Adrenal gland (tissue), 12 donors: Measurements from ENCODE around the gene SYCN. TPM values are rescaled to one million over a fixed set of nuclear protein-coding genes. Genes with fewer than 3 reads are reported as not detected.

ENCODE experiments used
- DNase-seq, 7 donors: peaks; one replicate each; pipeline ENCODE4 v3.0.0-alpha.2; 2019 to 2020
- H3K27ac ChIP-seq, 5 donors: fragments of 200-600 bp; sonication (generic) in 4 of 5; 1 replicate in 3 of 5; 2 replicates in 2 of 5; pipeline versions ENCODE4 v1.5.1 to v1.8.0; 2016 to 2020; ENCODE audit warnings: mild to moderate bottlenecking in 1 of 5
- H3K27me3 ChIP-seq: fragments of 200-600 bp; 2 replicates; pipeline ENCODE4 v1.8.0; 2021
- H3K36me3 ChIP-seq, 2 donors: fragments of 200-600 bp; replicated peaks in 1 of 2; 1 replicate in 1 of 2; 2 replicates in 1 of 2; pipeline versions ENCODE4 v1.5.1 to v1.8.0; 2018 to 2022
- H3K4me1 ChIP-seq, 2 donors: fragments of 200-600 bp; replicated peaks in 1 of 2; 1 replicate in 1 of 2; 2 replicates in 1 of 2; pipeline versions ENCODE4 v1.5.1 to v1.8.0; 2018 to 2021
- H3K4me3 ChIP-seq, 4 donors: fragments of 200-600 bp; sonication (generic) in 3 of 4; one replicate each; pipeline ENCODE4 v1.5.1; 2016 to 2018
- H3K9me3 ChIP-seq, 3 donors: fragments of 200-600 bp; sonication (generic) in 1 of 3; replicated peaks in 1 of 3; 1 replicate in 2 of 3; 2 replicates in 1 of 3; pipeline versions ENCODE4 v1.5.1 to v1.8.0; 2016 to 2021
- POLR2A ChIP-seq, 2 donors: fragments of 450-650 bp; IDR thresholded peaks; one replicate each; pipeline ENCODE4 v1.6.1; 2017; ENCODE audit warnings: antibody characterized with exemption in 2 of 2, mild to moderate bottlenecking in 2 of 2, moderate library complexity in 1 of 2
- WGBS, 4 donors: extraction: QIAGEN DNeasy Blood & Tissue Kit in 2 of 4; methylation state at CpG; one replicate each; pipeline versions ENCODE4 v1.1.5 to v1.1.7; 2013 to 2017; 5-methylcytosine and 5-hydroxymethylcytosine counted together
- intact Hi-C, 2 donors: fragments of 100-400 bp; cut with DNase I; formaldehyde crosslinking; loops; one replicate each; pipeline versions ENCODE4 v1.14.1 to v1.15.0; 2022 to 2023
- polyA plus RNA-seq, 3 donors: library from polyadenylated mRNA; stranded (reverse); fragments of 200-250 nt in 2 of 3; fragments of 350-450 nt in 1 of 3; fragmentation: Illumina TruSeq in 1 of 3; extraction: RNeasy Lipid Tissue Mini Kit (QIAGEN cat#74804) in 1 of 3; gene quantifications; one replicate each; pipeline ENCODE4 v1.2.3, GENCODE V29; 2013 to 2014
- total RNA-seq, 9 donors: library from RNA; depleted of rRNA in 4 of 9; stranded (reverse); fragments of >200 nt in 4 of 9; fragments of 120-200 nt in 1 of 9; fragmentation: NEBNext Ultra II Directional in 1 of 9; extraction: Animal tissue kit (Norgen Biotek cat#: 25700) in 1 of 9; gene quantifications; one replicate each; pipeline versions ENCODE4 v1.1.0 to v1.2.4, GENCODE V29; 2013 to 2023
- TF ChIP-seq, protein P1 (sequence below), 6 experiments: fragments of 450-650 bp in 4 of 6; fragments of 200-600 bp in 2 of 6; sonication (generic) in 1 of 6; IDR thresholded peaks; 1 replicate in 5 of 6; 2 replicates in 1 of 6; pipeline versions ENCODE4 v1.5.1 to v1.8.0; 2016 to 2021; ENCODE audit warnings: antibody characterized with exemption in 6 of 6, mild to moderate bottlenecking in 2 of 6, moderate library complexity in 1 of 6
- donor health status: healthy with polysubstance abuse.
- donor health status: Bipolar disorder and iron deficiency.
- donor health status: DM: yes; HTN: yes; CAD: no.
- donor health status: DM: no; HTN: no; CAD: no.
- donor health status: DM: no; HTN: no; CAD: no.
- donor health status: DM: yes; HTN: yes; CAD: no.

The SYCN gene
- total and polyA plus RNA-seq, 12 donors, result 0.43 to 0.76 (median 0.67) TPM; not detected in 9

DNA sequence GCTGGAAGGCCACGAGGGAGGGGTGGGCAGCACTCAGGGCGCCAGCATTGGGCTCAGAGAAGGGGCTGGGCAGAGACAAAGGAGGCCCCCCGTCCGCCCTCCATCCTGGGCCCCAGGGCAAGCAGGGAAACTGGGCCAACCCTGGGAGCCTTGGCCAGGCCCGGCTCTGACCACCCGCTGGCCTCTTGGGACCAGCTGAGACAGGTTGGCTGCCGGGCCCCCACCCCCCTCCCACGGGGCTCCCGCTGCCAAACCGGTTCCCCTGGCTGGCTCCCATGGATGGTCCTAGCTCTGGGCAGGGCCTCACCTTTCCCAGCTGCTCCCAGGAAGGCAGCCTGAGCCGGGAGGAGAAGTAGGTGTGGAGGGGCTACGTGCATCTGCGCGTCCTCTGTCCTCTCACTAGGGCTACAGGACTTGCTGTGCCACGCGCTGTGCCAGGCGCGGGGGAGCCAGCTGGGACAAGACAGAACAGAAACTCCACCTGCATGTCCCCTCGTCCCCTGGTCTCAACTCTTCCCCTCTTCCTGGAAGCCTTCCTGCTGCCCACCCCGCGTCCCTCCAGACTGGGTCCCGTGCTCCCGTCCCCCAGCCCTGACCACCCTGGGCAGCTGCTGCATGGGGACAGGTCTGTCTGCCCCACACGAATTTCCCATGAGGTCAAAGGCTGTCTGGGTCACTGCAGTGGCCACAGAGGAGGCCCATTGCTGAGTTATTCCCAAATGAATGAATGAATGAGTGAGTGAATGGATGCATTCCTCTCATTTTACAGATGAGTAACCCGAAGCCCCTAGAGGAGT is 36.4 kb downstream of the SYCN start:
- Histone ChIP-seq H3K4me1 (peaks cover 15 to 17% of the 10 kb centered on the region in 2 donors), H3K27me3 (no peaks in the 10 kb centered on the region), H3K9me3 (no peaks in the 10 kb centered on the region), H3K27ac (peak overlapping the region in 1 of 5 donors; percentile 37), H3K36me3 (peaks cover 0 to 1% of the 10 kb centered on the region in 2 donors), H3K4me3 (no peak overlapping the region)
- no peak for DNase-seq
- 70 to 83% (median 77%) methylated on average over 18 to 25 of the region's 25 CpGs for WGBS, 4 donors
- TF ChIP-seq, protein P1, sequence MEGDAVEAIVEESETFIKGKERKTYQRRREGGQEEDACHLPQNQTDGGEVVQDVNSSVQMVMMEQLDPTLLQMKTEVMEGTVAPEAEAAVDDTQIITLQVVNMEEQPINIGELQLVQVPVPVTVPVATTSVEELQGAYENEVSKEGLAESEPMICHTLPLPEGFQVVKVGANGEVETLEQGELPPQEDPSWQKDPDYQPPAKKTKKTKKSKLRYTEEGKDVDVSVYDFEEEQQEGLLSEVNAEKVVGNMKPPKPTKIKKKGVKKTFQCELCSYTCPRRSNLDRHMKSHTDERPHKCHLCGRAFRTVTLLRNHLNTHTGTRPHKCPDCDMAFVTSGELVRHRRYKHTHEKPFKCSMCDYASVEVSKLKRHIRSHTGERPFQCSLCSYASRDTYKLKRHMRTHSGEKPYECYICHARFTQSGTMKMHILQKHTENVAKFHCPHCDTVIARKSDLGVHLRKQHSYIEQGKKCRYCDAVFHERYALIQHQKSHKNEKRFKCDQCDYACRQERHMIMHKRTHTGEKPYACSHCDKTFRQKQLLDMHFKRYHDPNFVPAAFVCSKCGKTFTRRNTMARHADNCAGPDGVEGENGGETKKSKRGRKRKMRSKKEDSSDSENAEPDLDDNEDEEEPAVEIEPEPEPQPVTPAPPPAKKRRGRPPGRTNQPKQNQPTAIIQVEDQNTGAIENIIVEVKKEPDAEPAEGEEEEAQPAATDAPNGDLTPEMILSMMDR (IDR thresholded peaks at IDR 0.05), result no peak
- no peak for TF ChIP-seq POLR2A (IDR thresholded peaks at IDR 0.05)
- intact Hi-C loops, result no loop called here

- H3K9me3 ChIP-seq, result no peaks in the 10 kb centered on the region
- no peaks in the 10 kb centered on the region for H3K36me3 ChIP-seq
- intact Hi-C loops, result no loop called here
- H3K4me3 ChIP-seq, result peak overlapping the region in 1 of 4 donors; percentile 8
- 17 to 46% (median 28%) methylated on average over 10 to 24 of the region's 24 CpGs for WGBS, 4 donors
- TF ChIP-seq POLR2A (IDR thresholded peaks at IDR 0.05), result no peak
- TF ChIP-seq, protein P1 (IDR thresholded peaks at IDR 0.05), result no peak
- no peaks in the 10 kb centered on the region for H3K27me3 ChIP-seq
- H3K27ac ChIP-seq, result peak overlapping the region in 2 of 5 donors; percentile 7 to 37
- peaks cover 15 to 17% of the 10 kb centered on the region in 2 donors for H3K4me1 ChIP-seq
- DNase-seq, result peak; percentile 90 to 95 (median 93)
Measured at GRCh38 chr19:39166571-39167391, 37.3 kb downstream of the SYCN start.

- no peaks in the 10 kb centered on the region for H3K36me3 ChIP-seq
- TF ChIP-seq, protein P1 (IDR thresholded peaks at IDR 0.05), result no peak
- no peak for TF ChIP-seq POLR2A (IDR thresholded peaks at IDR 0.05)
- H3K27me3 ChIP-seq, result no peaks in the 10 kb centered on the region
- peaks cover 15 to 21% of the 10 kb centered on the region in 2 donors for H3K4me1 ChIP-seq
- intact Hi-C loops, result no loop called here
- no peak for DNase-seq
- 93 to 98% (median 96%) methylated on average over 6 to 7 of the region's 7 CpGs for whole genome bisulfite sequencing, 4 donors
- no peak overlapping the region for H3K27ac ChIP-seq
- no peak overlapping the region for H3K4me3 ChIP-seq
- H3K9me3 ChIP-seq, result no peaks in the 10 kb centered on the region
Measured at GRCh38 chr19:39165857-39166256, 38.2 kb downstream of the SYCN start.

GRCh38 chr19:39164289-39164688 is 39.8 kb downstream of the SYCN start:
- 94 to 98% (median 96%) methylated on average over 6 of the region's 6 CpGs for WGBS, 4 donors
- Histone ChIP-seq H3K27ac (no peak overlapping the region), H3K4me1 (peaks cover 24 to 34% of the 10 kb centered on the region in 2 donors), H3K9me3 (no peaks in the 10 kb centered on the region), H3K36me3 (no peaks in the 10 kb centered on the region), H3K4me3 (no peak overlapping the region), H3K27me3 (no peaks in the 10 kb centered on the region)
- no peak for TF ChIP-seq POLR2A (IDR thresholded peaks at IDR 0.05)
- TF ChIP-seq, protein P1 (IDR thresholded peaks at IDR 0.05), result no peak
- DNase-seq, result no peak
- intact Hi-C loops, result no loop called here
